GM23338 (cell line): Measurements from ENCODE around the gene MTHFS. TPM values are rescaled to one million over a fixed set of nuclear protein-coding genes. Genes with fewer than 3 reads are reported as not detected.

Experiments used
- ATAC-seq: fragments of 200-7000 bp; cut with Tn5 transposase; 3 replicates; pipeline ENCODE4 v1.9.1; 2020
- DNase-seq: peaks from one replicate; pipeline ENCODE4 v3.0.0-alpha.2; 2015; ENCODE audit warnings: low spot score
- H2AFZ ChIP-seq: fragments of 200-600 bp; sonication (generic); 2 replicates; pipeline ENCODE4 v1.8.0; 2016; ENCODE audit warnings: antibody characterized with exemption, mild to moderate bottlenecking, moderate library complexity
- H3F3A ChIP-seq: fragments of 200-600 bp; sonication (generic); replicated peaks from 2 replicates; pipeline ENCODE4 v1.8.0; 2017; ENCODE audit warnings: antibody characterized with exemption, mixed run types, low read depth
- H3K27ac ChIP-seq: fragments of 200-600 bp; sonication (generic); 2 replicates; pipeline ENCODE4 v1.6.1; 2016; ENCODE audit warnings: low read depth
- H3K27me3 ChIP-seq: fragments of 200-600 bp; sonication (generic); 2 replicates; pipeline ENCODE4 v1.8.0; 2016; ENCODE audit warnings: mild to moderate bottlenecking, mixed run types, moderate library complexity; ENCODE audit not compliant: insufficient read depth
- H3K36me3 ChIP-seq: fragments of 200-600 bp; sonication (generic); 2 replicates; pipeline ENCODE4 v1.8.0; 2016; ENCODE audit warnings: mild to moderate bottlenecking; ENCODE audit not compliant: insufficient read depth
- H3K4me1 ChIP-seq: fragments of 200-600 bp; sonication (generic); 2 replicates; pipeline ENCODE4 v1.8.0; 2016; ENCODE audit warnings: mild to moderate bottlenecking, moderate library complexity; ENCODE audit not compliant: insufficient read depth
- H3K4me2 ChIP-seq: fragments of 200-600 bp; sonication (generic); 2 replicates; pipeline ENCODE4 v1.7.1; 2017; ENCODE audit warnings: mixed run types
- H3K4me3 ChIP-seq: fragments of 200-600 bp; sonication (generic); 2 replicates; pipeline ENCODE4 v1.6.1; 2016; ENCODE audit warnings: mixed run types
- H3K79me2 ChIP-seq: fragments of 200-600 bp; sonication (generic); replicated peaks from 2 replicates; pipeline ENCODE4 v1.8.0; 2017; ENCODE audit warnings: mild to moderate bottlenecking; ENCODE audit not compliant: insufficient read depth
- H3K9me2 ChIP-seq: fragments of 200-600 bp; sonication (generic); 2 replicates; pipeline ENCODE4 v1.8.0; 2017; ENCODE audit not compliant: insufficient read depth
- H4K20me1 ChIP-seq: fragments of 200-600 bp; sonication (generic); replicated peaks from 2 replicates; pipeline ENCODE4 v1.8.0; 2017; ENCODE audit warnings: mild to moderate bottlenecking; ENCODE audit not compliant: insufficient read depth
- H3K27ac Mint-ChIP-seq: 2 replicates; pipeline ENCODE4 v1.8.0; 2020; ENCODE audit warnings: inconsistent platforms, mild to moderate bottlenecking, moderate library complexity, mixed read lengths
- H3K27me3 Mint-ChIP-seq: 3 replicates; pipeline ENCODE4 v1.8.0; 2022; ENCODE audit warnings: low read depth, mild to moderate bottlenecking, moderate library complexity, mixed read lengths, inconsistent platforms; ENCODE audit not compliant: insufficient read depth, poor library complexity
- H3K36me3 Mint-ChIP-seq: 3 replicates; pipeline ENCODE4 v1.8.0; 2021; ENCODE audit warnings: low read depth, mild to moderate bottlenecking, inconsistent platforms, moderate library complexity, mixed read lengths
- H3K4me1 Mint-ChIP-seq: 3 replicates; pipeline ENCODE4 v1.8.0; 2020; ENCODE audit warnings: mild to moderate bottlenecking, inconsistent platforms, mixed read lengths
- H3K4me3 Mint-ChIP-seq: 3 replicates; pipeline ENCODE4 v1.8.0; 2021; ENCODE audit warnings: moderate library complexity, mild to moderate bottlenecking, inconsistent platforms, mixed read lengths
- H3K9me3 Mint-ChIP-seq: 3 replicates; pipeline ENCODE4 v1.8.0; 2020; ENCODE audit warnings: moderate library complexity, mild to moderate bottlenecking, inconsistent platforms, mixed read lengths
- CREB1 ChIP-seq: fragments of 250-450 bp; sonication (Bioruptor Pico); IDR thresholded peaks from 2 replicates; pipeline ENCODE4 v1.5.0; 2020; ENCODE audit warnings: low read depth, mild to moderate bottlenecking, moderate library complexity
- CTCF ChIP-seq, 2 experiments: fragments of 200-600 bp in 1 of 2; sonication (generic) in 1 of 2; conservative IDR thresholded peaks; 2 replicates each; pipeline versions ENCODE4 v1.5.1 to v1.6.1; 2016 to 2017; ENCODE audit warnings: antibody characterized with exemption in 2 of 2, low read depth in 2 of 2, mild to moderate bottlenecking in 2 of 2, moderate library complexity in 1 of 2
- EZH2 ChIP-seq: fragments of 200-600 bp; sonication (generic); IDR thresholded peaks from one replicate; pipeline ENCODE4 v1.8.0; 2017; ENCODE audit warnings: antibody characterized with exemption, mild to moderate bottlenecking, low read depth; ENCODE audit not compliant: unreplicated experiment
- POLR2AphosphoS5 ChIP-seq: IDR thresholded peaks from 2 replicates; pipeline ENCODE4 v1.6.1; 2016; ENCODE audit warnings: antibody characterized with exemption, low read depth
- ZNF114 ChIP-seq: fragments of 250-450 bp; sonication (Bioruptor Pico); IDR thresholded peaks from 2 replicates; pipeline ENCODE4 v1.5.0; 2020; ENCODE audit warnings: mild to moderate bottlenecking, moderate library complexity
- polyA plus RNA-seq: library from polyadenylated mRNA; unstranded; fragments of >200 nt; fragmentation: Nextera tagmentation; extraction: Ambion mirVana; gene quantifications from 2 replicates; pipeline ENCODE4 v1.2.1, GENCODE V29; 2016
- total RNA-seq: library from RNA; depleted of rRNA; stranded (reverse); fragments of >200 nt; shearing (Covaris generic); gene quantifications from 2 replicates; pipeline ENCODE4 v1.2.3, GENCODE V29; 2014
- TF ChIP-seq, protein P1 (sequence below): IDR thresholded peaks from 2 replicates; pipeline ENCODE4 v1.6.1; 2016; ENCODE audit warnings: antibody characterized with exemption

Gene MTHFS
- total and polyA plus RNA-seq, 2 experiments from 2014 or later, result 33.2 to 62.0 TPM

- Histone ChIP-seq H3F3A (peaks cover 4% of the 10 kb centered on the region; the same call in 1 of the 2 replicates), H3K9me2 (no peaks in the 10 kb centered on the region; the same call in 1 of the 2 replicates), H3K4me2 (peak overlapping the region; percentile 92), H3K27ac (peak overlapping the region; percentile 97), H3K36me3 (peaks cover 23% of the 10 kb centered on the region), H3K4me3 (peak overlapping the region; percentile 98), H3K27me3 (no peaks in the 10 kb centered on the region), H3K4me1 (peaks cover 7% of the 10 kb centered on the region; the same call in 1 of the 2 replicates), H3K79me2 (peaks cover 41% of the 10 kb centered on the region), H4K20me1 (no peaks in the 10 kb centered on the region; the same call in 1 of the 2 replicates), H2AFZ (0 out of 2 replicates have a peak overlapping the region, but pooled peaks have one; percentile 32)
- peak; percentile 77 for DNase-seq
- Mint-ChIP-seq H3K9me3 (peaks cover 61% of the 10 kb centered on the region), H3K4me1 (peaks cover 2% of the 10 kb centered on the region; the same call in 1 of the 3 replicates), H3K36me3 (peaks cover 63% of the 10 kb centered on the region), H3K27ac (peak overlapping the region; percentile 89), H3K27me3 (peaks cover 22% of the 10 kb centered on the region), H3K4me3 (peak overlapping the region; percentile 94)
- no peak for TF ChIP-seq POLR2AphosphoS5
- peak; percentile 12 for ATAC-seq
Observed at GRCh38 chr15:79922512-79923078, 25.8 kb upstream of the MTHFS start.

- H3K4me3 ChIP-seq, result no peak overlapping the region
- peaks cover 47% of the 10 kb centered on the region for H3K36me3 ChIP-seq
- H3K27me3 ChIP-seq, result no peaks in the 10 kb centered on the region
- H3K9me2 ChIP-seq, result no peaks in the 10 kb centered on the region; the same call in 1 of the 2 replicates
- Mint-ChIP-seq H3K27me3 (peaks cover 19% of the 10 kb centered on the region), H3K27ac (no peak overlapping the region), H3K4me1 (0 out of 3 replicates have a peak, but pooled peaks cover 2% of the 10 kb centered on the region), H3K36me3 (peaks cover 82% of the 10 kb centered on the region), H3K9me3 (peaks cover 78% of the 10 kb centered on the region), H3K4me3 (no peak overlapping the region; the same call in 2 of the 3 replicates)
- H4K20me1 ChIP-seq, result no peaks in the 10 kb centered on the region; the same call in 1 of the 2 replicates
- DNase-seq (no peak), ATAC-seq (no peak)
- H3K4me2 ChIP-seq, result no peak overlapping the region
- no peak overlapping the region for H2AFZ ChIP-seq
- H3K27ac ChIP-seq, result no peak overlapping the region
- peaks cover 56% of the 10 kb centered on the region for H3K79me2 ChIP-seq
- H3F3A ChIP-seq, result peaks cover 4% of the 10 kb centered on the region; the same call in 1 of the 2 replicates
- H3K4me1 ChIP-seq, result peaks cover 7% of the 10 kb centered on the region; the same call in 1 of the 2 replicates
- no peak for TF ChIP-seq ZNF114 (CRISPR knock-in tag)
- no peak for TF ChIP-seq CTCF (conservative IDR thresholded peaks at IDR 0.05; ENCODE audit: low read depth in 2 of 2)
- TF ChIP-seq, protein P1, sequence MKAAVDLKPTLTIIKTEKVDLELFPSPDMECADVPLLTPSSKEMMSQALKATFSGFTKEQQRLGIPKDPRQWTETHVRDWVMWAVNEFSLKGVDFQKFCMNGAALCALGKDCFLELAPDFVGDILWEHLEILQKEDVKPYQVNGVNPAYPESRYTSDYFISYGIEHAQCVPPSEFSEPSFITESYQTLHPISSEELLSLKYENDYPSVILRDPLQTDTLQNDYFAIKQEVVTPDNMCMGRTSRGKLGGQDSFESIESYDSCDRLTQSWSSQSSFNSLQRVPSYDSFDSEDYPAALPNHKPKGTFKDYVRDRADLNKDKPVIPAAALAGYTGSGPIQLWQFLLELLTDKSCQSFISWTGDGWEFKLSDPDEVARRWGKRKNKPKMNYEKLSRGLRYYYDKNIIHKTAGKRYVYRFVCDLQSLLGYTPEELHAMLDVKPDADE, result no peak
- TF ChIP-seq CREB1, result no peak
- TF ChIP-seq EZH2, result no peak
Observed at GRCh38 chr15:79919749-79920511, 23.1 kb upstream of the MTHFS start.
